Caco-2 (cell line): Measurements from ENCODE around the gene PCBP3. TPM values are rescaled to one million over a fixed set of nuclear protein-coding genes. Genes with fewer than 3 reads are reported as not detected.

ENCODE experiments used
- BruUV-seq: library from RNA; stranded (reverse); fragments of 400-500 nt; replicated peaks from 2 replicates; lab custom pipeline; 2021; lab: Mats Ljungman, UMichigan
- CTCF ChIA-PET: fragments of 300-600 bp; sonication (Branson Sonifier 250); formaldehyde crosslinking; loops from one replicate; lab custom pipeline; 2022; ENCODE audit warnings: antibody characterized with exemption; lab: Charles Lee
- POLR2A ChIA-PET: fragments of 300-600 bp; sonication (Branson Sonifier 250); formaldehyde crosslinking; loops from one replicate; lab custom pipeline; 2022; ENCODE audit warnings: antibody characterized with exemption; lab: Charles Lee
- DNase-seq, 2 experiments: peaks; one replicate each; pipeline versions ENCODE4 v3.0.0 to v3.0.0-alpha.2; 2020 to 2022
- H3K27me3 ChIP-seq: replicated peaks from 2 replicates; pipeline ENCODE4 v1.6.0; 2011; ENCODE audit warnings: low read length; ENCODE audit not compliant: control insufficient read depth, insufficient read depth
- H3K36me3 ChIP-seq: 2 replicates; pipeline ENCODE4 v1.5.1; 2011; ENCODE audit warnings: low read length; ENCODE audit not compliant: control insufficient read depth, insufficient read depth
- H3K4me1 ChIP-seq: fragments of 250-450 bp; sonication (Bioruptor Pico); 2 replicates; pipeline ENCODE4 v1.5.1; 2020; ENCODE audit warnings: mild to moderate bottlenecking
- H3K4me3 ChIP-seq: 2 replicates; pipeline ENCODE4 v1.5.1; 2011; ENCODE audit warnings: low read depth, mild to moderate bottlenecking, control low read depth, low read length
- H3K9me3 ChIP-seq: fragments of 250-450 bp; sonication (Bioruptor Pico); 2 replicates; pipeline ENCODE4 v1.5.1; 2020; ENCODE audit warnings: mild to moderate bottlenecking, moderate library complexity
- H3K27ac Mint-ChIP-seq: one replicate; pipeline ENCODE4 v1.8.0; 2022; ENCODE audit warnings: mixed read lengths; ENCODE audit not compliant: unreplicated experiment
- H3K27me3 Mint-ChIP-seq: one replicate; pipeline ENCODE4 v1.8.0; 2022; ENCODE audit warnings: mixed read lengths; ENCODE audit not compliant: insufficient read depth, unreplicated experiment
- H3K36me3 Mint-ChIP-seq: one replicate; pipeline ENCODE4 v1.8.0; 2022; ENCODE audit warnings: mild to moderate bottlenecking, mixed read lengths; ENCODE audit not compliant: insufficient read depth, unreplicated experiment
- H3K4me1 Mint-ChIP-seq: one replicate; pipeline ENCODE4 v1.8.0; 2022; ENCODE audit warnings: low read depth, mixed read lengths; ENCODE audit not compliant: unreplicated experiment
- H3K4me3 Mint-ChIP-seq: one replicate; pipeline ENCODE4 v1.8.0; 2022; ENCODE audit warnings: mild to moderate bottlenecking, moderate library complexity, mixed read lengths; ENCODE audit not compliant: unreplicated experiment
- H3K9me3 Mint-ChIP-seq: one replicate; pipeline ENCODE4 v1.8.0; 2022; ENCODE audit warnings: mixed read lengths; ENCODE audit not compliant: unreplicated experiment
- CTCF ChIP-seq, 2 experiments: fragments of 200-600 bp in 1 of 2; IDR thresholded peaks; 1 replicate in 1 of 2; 2 replicates in 1 of 2; pipeline versions ENCODE4 v1.5.1 to v1.8.0; 2011 to 2022; ENCODE audit warnings: antibody characterized with exemption in 1 of 2, control low read depth in 1 of 2, inconsistent platforms in 1 of 2, low read depth in 1 of 2, low read length in 1 of 2, mild to moderate bottlenecking in 1 of 2, moderate library complexity in 1 of 2; ENCODE audit not compliant: insufficient read depth in 1 of 2, severe bottlenecking in 1 of 2, unreplicated experiment in 1 of 2
- intact Hi-C: fragments of 100-400 bp; cut with micrococcal nuclease; formaldehyde crosslinking; loops from one replicate; pipeline ENCODE4 v1.10.0; 2022; ENCODE audit not compliant: unreplicated experiment
- total RNA-seq: library from RNA; stranded (reverse); gene quantifications from 2 replicates; pipeline ENCODE4 v1.2.3, GENCODE V29; 2022

Gene PCBP3
- total RNA-seq, 1 experiment from 2014 or later, result 0.75 TPM

- peaks cover 25% of the 10 kb centered on the region for H3K27me3 Mint-ChIP-seq
- H3K36me3 Mint-ChIP-seq, result no peaks in the 10 kb centered on the region
- Histone ChIP-seq H3K36me3 (no peaks in the 10 kb centered on the region), H3K27me3 (no peaks in the 10 kb centered on the region; the same call in 1 of the 2 replicates), H3K9me3 (no peaks in the 10 kb centered on the region), H3K4me1 (no peaks in the 10 kb centered on the region), H3K4me3 (no peak overlapping the region)
- intact Hi-C loops, result no loop called here
- H3K4me1 Mint-ChIP-seq, result no peaks in the 10 kb centered on the region
- H3K9me3 Mint-ChIP-seq, result no peaks in the 10 kb centered on the region
- DNase-seq, result no peak
- BruUV-seq, result no TSS peak
- ChIA-PET CTCF (no interaction called here), POLR2A (no interaction called here)
- H3K4me3 Mint-ChIP-seq, result no peak overlapping the region
- TF ChIP-seq CTCF (IDR thresholded peaks at IDR 0.05; ENCODE audit: insufficient read depth in 1 of 2, low read depth in 1 of 2, low read length in 1 of 2, severe bottlenecking in 1 of 2, unreplicated experiment in 1 of 2), result no peak
- H3K27ac Mint-ChIP-seq, result no peak overlapping the region
Measured at GRCh38 chr21:45788198-45788597, 144.7 kb downstream of the PCBP3 start.

GRCh38 chr21:45788637-45789506 lies 145.3 kb downstream of the PCBP3 start:
- Mint-ChIP-seq H3K4me1 (no peaks in the 10 kb centered on the region), H3K9me3 (no peaks in the 10 kb centered on the region), H3K36me3 (no peaks in the 10 kb centered on the region), H3K27me3 (peaks cover 22% of the 10 kb centered on the region), H3K4me3 (no peak overlapping the region), H3K27ac (no peak overlapping the region)
- DNase-seq, result no peak
- peaks cover under 1% of the 10 kb centered on the region; the same call in 1 of the 2 replicates for H3K4me1 ChIP-seq
- ChIA-PET CTCF (no interaction called here), POLR2A (no interaction called here)
- H3K27me3 ChIP-seq, result no peaks in the 10 kb centered on the region; the same call in 1 of the 2 replicates
- H3K9me3 ChIP-seq, result no peaks in the 10 kb centered on the region
- intact Hi-C loops, result no loop called here
- no peaks in the 10 kb centered on the region for H3K36me3 ChIP-seq
- TF ChIP-seq CTCF (IDR thresholded peaks at IDR 0.05; ENCODE audit: insufficient read depth in 1 of 2, low read depth in 1 of 2, low read length in 1 of 2, severe bottlenecking in 1 of 2, unreplicated experiment in 1 of 2), result no peak
- BruUV-seq, result no TSS peak
- H3K4me3 ChIP-seq, result no peak overlapping the region

GRCh38 chr21:45790427-45790826 lies 146.9 kb downstream of the PCBP3 start:
- no peak for TF ChIP-seq CTCF (IDR thresholded peaks at IDR 0.05; ENCODE audit: insufficient read depth in 1 of 2, low read depth in 1 of 2, low read length in 1 of 2, severe bottlenecking in 1 of 2, unreplicated experiment in 1 of 2)
- no peaks in the 10 kb centered on the region for H3K9me3 ChIP-seq
- H3K4me1 Mint-ChIP-seq, result no peaks in the 10 kb centered on the region
- DNase-seq, result no peak
- H3K27ac Mint-ChIP-seq, result no peak overlapping the region
- H3K4me1 ChIP-seq, result peaks cover 6% of the 10 kb centered on the region; the same call in 1 of the 2 replicates
- no peaks in the 10 kb centered on the region for H3K36me3 Mint-ChIP-seq
- H3K4me3 ChIP-seq, result no peak overlapping the region
- no peaks in the 10 kb centered on the region for H3K9me3 Mint-ChIP-seq
- H3K27me3 ChIP-seq, result no peaks in the 10 kb centered on the region; the same call in 1 of the 2 replicates
- no peaks in the 10 kb centered on the region for H3K36me3 ChIP-seq
- intact Hi-C loops, result no loop called here
- CTCF ChIA-PET, result no interaction called here
- POLR2A ChIA-PET, result no interaction called here
- H3K4me3 Mint-ChIP-seq, result no peak overlapping the region
- H3K27me3 Mint-ChIP-seq, result peaks cover 25% of the 10 kb centered on the region
- BruUV-seq, result no TSS peak
